Fibroblast of lung (primary cell): ENCODE measurements around the gene F10.

ENCODE experiments used
- CTCF ChIP-seq, 2 donors: IDR thresholded peaks in 1 of 2; conservative IDR thresholded peaks in 1 of 2; 1 replicate in 1 of 2; 2 replicates in 1 of 2; pipeline ENCODE4 v1.5.1; 2011 to 2012; ENCODE audit warnings: low read length in 2 of 2, control low read depth in 1 of 2, inconsistent platforms in 1 of 2, low read depth in 1 of 2, mild to moderate bottlenecking in 1 of 2
- EZH2 ChIP-seq: IDR thresholded peaks from 2 replicates; pipeline ENCODE4 v1.5.1; 2012; ENCODE audit warnings: low read length, control low read depth, mild to moderate bottlenecking; ENCODE audit errors: missing control alignments

- TF ChIP-seq CTCF (conservative IDR thresholded peaks at IDR 0.05 in 1 of 2, IDR thresholded peaks at IDR 0.05 in 1 of 2; ENCODE audit: low read depth in 1 of 2, low read length in 2 of 2) (no peak), EZH2 (no peak)
These were observed 40.2 kb upstream of the F10 start for GRCh38 chr13:113082198-113083021.
